GM21423 (cell line): ENCODE results near the gene OXTR.

ENCODE experiments used
- ATAC-seq: cut with Tn5 transposase; IDR thresholded peaks from one replicate; pipeline ENCODE4 v1.9.1; 2021; ENCODE audit warnings: mild to moderate bottlenecking, moderate library complexity; ENCODE audit not compliant: unreplicated experiment

The OXTR gene

GRCh38 chr3:8713901-8714759 is 55.3 kb downstream of the OXTR start:
- ATAC-seq, result no peak

- ATAC-seq, result no peak
Observed at GRCh38 chr3:8712908-8713255, 56.5 kb downstream of the OXTR start.

GRCh38 chr3:8712045-8712907 is 57.1 kb downstream of the OXTR start:
- ATAC-seq, result no peak

GRCh38 chr3:8709801-8710507 is 59.5 kb downstream of the OXTR start:
- ATAC-seq, result no peak

GRCh38 chr3:8709287-8709686 is 60.1 kb downstream of the OXTR start:
- no peak for ATAC-seq

- no peak for ATAC-seq
Observed at GRCh38 chr3:8705575-8705974, 63.8 kb downstream of the OXTR start.

- ATAC-seq, result no peak
Observed at GRCh38 chr3:8702560-8702959, 66.9 kb downstream of the OXTR start.
